HK-2 (cell line): ENCODE measurements around the gene C12orf43.

Experiments used
- DNase-seq: peaks from one replicate; pipeline ENCODE4 v3.0.0-alpha.2; 2018; ENCODE audit not compliant: unreplicated experiment

The C12orf43 gene

GRCh38 chr12:120978296-120979219 is 37.7 kb downstream of the C12orf43 start, which contains the start of gene HNF1A:
Gene HNF1A (plus strand): TSS chr12:120978543. CDS start chr12:120978769, 226 bp downstream.
- no peak for DNase-seq

GRCh38 chr12:120977531-120978295 is 38.6 kb downstream of the C12orf43 start:
- DNase-seq = no peak

GRCh38 chr12:120972870-120973543 is 43.3 kb downstream of the C12orf43 start:
- DNase-seq = peak; percentile 35

- no peak for DNase-seq
Observed at GRCh38 chr12:120971299-120972180, 44.7 kb downstream of the C12orf43 start.

- no peak for DNase-seq
Observed at GRCh38 chr12:120970310-120970709, 46.0 kb downstream of the C12orf43 start.

- no peak for DNase-seq
Observed at GRCh38 chr12:120965534-120966091, 50.7 kb downstream of the C12orf43 start.

- no peak for DNase-seq
Observed at GRCh38 chr12:120964298-120964697, 52.0 kb downstream of the C12orf43 start.

GRCh38 chr12:120962532-120963020 is 53.7 kb downstream of the C12orf43 start:
- no peak for DNase-seq

GRCh38 chr12:120961604-120962531 is 54.4 kb downstream of the C12orf43 start:
- no peak for DNase-seq

GRCh38 chr12:120960657-120961056 is 55.6 kb downstream of the C12orf43 start:
- peak; percentile 49 for DNase-seq

GRCh38 chr12:120959111-120959878 is 57.0 kb downstream of the C12orf43 start:
- DNase-seq = no peak

- DNase-seq = no peak
Observed at GRCh38 chr12:120956579-120957300, 59.5 kb downstream of the C12orf43 start.

GRCh38 chr12:120955232-120955631 is 61.1 kb downstream of the C12orf43 start:
- DNase-seq = no peak

GRCh38 chr12:120950807-120951206 is 65.5 kb downstream of the C12orf43 start:
- DNase-seq = no peak
